T-helper 1 cell treated with Interleukin-12 subunit alpha and Interleukin-12 subunit beta and Interleukin-4 antibody, amounts not matched to agents 30 ng/mL and 1 ng/mL, for 36 hours (primary cell): ENCODE data around the gene JMJD6. TPM values are rescaled to one million over a fixed set of nuclear protein-coding genes. Genes with fewer than 3 reads are reported as not detected.
"Not testable (repeated sequence)": the region's sequence is repeated elsewhere in the genome, so short reads cannot be mapped to it uniquely, and the experiment has no call there.

ENCODE experiments used
- intact Hi-C: fragments of 100-400 bp; cut with micrococcal nuclease; formaldehyde crosslinking; loops from one replicate; pipeline ENCODE4 v1.15.1; 2024
- total RNA-seq: library from RNA; stranded (reverse); gene quantifications from 2 replicates; pipeline ENCODE4 v1.2.3, GENCODE V29; 2022

The JMJD6 gene
- total RNA-seq, 1 donor from 2014 or later = 69.6 TPM

GRCh38 chr17:76737082-76737675, 10.8 kb upstream of the JMJD6 start, which contains the start of gene SRSF2:
Gene SRSF2 (minus strand): TSS chr17:76737331. CDS start chr17:76737160, 171 bp downstream.
- intact Hi-C loops = loop anchor here (1.0 to 10.0 kb wide), 13 partner anchors 11 to 1395 kb away; partner anchors contain the start of genes JMJD6, METTL23, SEC14L1 and TMC8

DNA sequence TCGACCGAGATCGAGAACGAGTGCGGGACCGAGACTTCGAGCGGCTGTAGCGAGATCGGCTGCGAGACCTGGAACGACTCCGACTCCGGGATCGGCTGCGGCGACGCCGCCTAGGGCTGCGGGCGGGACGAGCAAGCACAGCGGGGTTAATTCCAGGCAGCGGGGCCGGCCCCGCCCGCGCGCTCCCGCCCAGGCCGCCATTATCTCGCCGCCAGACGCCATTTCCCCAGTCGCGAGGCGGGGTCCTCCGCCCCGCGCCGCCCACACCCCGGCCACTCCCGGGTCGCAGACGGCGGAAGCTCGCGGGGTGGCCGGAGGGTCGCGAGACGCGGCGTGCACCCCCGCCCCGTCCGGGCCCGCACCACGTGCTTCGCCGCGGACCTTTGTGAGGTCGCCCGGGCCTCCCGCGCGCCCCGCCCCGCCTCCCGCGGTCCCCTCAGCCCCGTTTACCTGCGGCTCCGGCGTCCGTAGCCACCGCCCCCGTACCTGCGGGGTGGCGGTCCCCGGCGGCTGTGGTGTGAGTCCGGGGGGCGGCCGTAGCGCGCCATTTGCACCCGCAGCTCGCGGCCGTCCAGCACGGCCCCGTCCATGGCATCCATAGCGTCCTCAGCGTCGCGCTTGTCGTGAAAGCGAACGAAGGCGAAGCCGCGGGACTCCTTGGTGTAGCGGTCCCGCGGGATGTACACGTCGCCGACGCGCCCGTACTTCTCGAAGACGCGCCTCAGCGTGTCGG, 10.1 kb upstream of the JMJD6 start:
- intact Hi-C loops = loop anchor here (1.0 to 10.0 kb wide), 13 partner anchors 10 to 1396 kb away; partner anchors contain the start of genes JMJD6, METTL23, SEC14L1 and TMC8

DNA sequence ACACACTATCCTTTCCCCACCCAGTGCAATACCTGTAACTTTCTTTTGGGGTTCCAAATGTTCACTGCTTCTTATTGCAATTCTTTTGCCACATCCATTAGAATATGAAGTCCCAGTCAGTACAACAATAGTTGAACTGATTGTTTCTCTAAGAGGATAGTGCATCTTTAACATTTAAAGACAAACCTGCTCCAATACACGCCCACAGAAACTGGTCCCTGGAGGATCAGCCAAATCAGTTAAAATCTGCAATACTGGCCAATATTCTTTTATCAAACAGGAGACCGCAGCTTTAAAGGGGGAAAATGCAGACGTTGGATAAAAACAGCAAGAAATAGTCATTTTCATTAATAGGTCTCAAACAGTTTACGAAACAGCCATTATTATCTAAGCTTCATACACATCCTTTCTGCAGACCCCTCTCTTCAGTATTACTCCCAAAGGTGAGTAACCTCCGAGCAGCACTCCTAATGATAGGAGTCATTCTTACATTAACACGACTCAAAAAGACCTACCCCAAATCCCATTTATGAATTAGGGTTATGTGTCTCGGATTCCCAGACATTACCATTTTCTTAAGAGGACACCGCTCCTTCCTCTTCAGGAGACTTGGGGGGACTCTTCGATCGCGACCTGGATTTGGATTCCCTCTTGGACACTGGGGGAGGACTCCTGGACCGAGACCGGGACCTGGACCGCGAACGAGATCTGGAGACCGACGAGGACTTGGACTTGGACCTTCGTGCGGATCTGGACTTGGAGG, 9.4 kb upstream of the JMJD6 start:
- intact Hi-C loops = loop anchor here (2.0 to 10.0 kb wide), 8 partner anchors 45 to 1397 kb away; partner anchors contain the start of genes TMC8, TNRC6C, UBALD2 and UNK

DNA sequence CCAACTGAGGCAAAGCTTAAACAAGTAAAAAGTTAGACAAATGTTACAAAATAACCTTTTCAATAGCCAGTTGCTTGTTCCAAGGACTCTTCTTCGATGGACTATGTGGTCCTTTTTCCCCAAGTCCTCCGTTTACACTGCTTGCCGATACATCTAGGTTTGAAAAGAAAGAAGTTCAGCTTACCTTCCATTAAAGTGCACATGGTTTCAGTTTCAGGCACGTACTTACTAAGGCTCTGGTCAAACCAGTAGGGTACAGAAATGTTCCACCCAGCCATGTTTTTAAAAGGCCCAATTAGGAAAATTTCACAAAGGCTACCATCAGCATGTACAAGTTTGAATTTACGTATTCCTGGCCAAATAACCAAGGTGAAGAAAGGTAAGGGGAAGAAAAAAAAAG, 8.6 kb upstream of the JMJD6 start:
- intact Hi-C loops = loop anchor here (5.0 to 10.0 kb wide), 5 partner anchors 470 to 1397 kb away; partner anchors contain the start of genes TMC8, TNRC6C, UBALD2 and UNK

DNA sequence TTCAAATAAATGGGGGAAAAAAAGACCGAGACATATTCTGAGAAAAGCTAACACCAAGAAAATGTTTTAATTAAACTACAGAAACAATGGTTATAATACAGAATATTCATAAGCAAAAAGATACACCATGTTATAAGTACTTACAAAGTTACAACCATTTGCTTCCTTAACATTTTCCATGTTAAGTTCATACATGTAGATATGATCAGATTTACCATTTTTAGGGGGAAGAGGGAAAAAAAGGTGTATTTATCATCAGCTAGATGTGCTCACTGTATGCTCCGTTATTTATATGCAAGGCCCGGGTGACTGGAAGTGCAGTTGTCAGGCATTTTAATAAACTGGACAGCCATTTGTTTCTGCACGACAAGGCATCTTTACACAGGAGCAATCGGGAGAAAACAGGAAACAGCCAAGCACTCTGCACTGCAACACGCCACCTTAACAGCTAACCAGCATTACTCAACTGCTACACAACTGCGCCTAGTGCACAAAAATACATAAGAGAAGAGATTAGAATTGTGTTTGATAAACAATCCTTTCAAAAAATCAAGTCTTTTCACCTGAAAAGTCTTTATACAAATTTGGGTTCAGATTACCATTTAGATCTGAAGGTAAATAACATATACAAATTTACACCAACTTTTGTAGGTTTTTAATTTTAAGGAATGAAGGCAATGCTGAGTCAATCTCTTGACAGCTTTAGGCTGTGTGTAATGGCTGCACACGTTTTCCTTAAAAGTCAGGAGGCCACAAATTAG, 7.9 kb upstream of the JMJD6 start:
- intact Hi-C loops = loop anchor here (10.0 kb wide), 2 partner anchors 469 to 1151 kb away; partner anchors contain the start of gene UBALD2

DNA sequence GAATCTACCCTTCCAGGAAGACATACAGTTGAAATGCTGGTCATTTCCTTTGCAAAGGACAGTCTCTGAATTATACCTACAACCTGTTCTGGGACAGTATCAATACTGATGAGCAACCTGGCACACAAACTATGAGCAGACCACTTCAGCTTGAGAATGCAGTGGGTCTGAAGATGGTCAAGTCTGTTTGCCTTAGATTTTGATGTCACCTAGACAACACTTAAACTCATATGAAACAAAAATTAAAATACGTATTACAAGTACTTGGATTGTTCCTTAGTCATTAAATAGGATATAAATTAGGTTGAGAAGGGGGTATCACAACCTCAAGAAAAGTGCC, 7.2 kb upstream of the JMJD6 start:
- intact Hi-C loops = loop anchor here (10.0 kb wide), 2 partner anchors 469 to 1151 kb away; partner anchors contain the start of gene UBALD2

DNA sequence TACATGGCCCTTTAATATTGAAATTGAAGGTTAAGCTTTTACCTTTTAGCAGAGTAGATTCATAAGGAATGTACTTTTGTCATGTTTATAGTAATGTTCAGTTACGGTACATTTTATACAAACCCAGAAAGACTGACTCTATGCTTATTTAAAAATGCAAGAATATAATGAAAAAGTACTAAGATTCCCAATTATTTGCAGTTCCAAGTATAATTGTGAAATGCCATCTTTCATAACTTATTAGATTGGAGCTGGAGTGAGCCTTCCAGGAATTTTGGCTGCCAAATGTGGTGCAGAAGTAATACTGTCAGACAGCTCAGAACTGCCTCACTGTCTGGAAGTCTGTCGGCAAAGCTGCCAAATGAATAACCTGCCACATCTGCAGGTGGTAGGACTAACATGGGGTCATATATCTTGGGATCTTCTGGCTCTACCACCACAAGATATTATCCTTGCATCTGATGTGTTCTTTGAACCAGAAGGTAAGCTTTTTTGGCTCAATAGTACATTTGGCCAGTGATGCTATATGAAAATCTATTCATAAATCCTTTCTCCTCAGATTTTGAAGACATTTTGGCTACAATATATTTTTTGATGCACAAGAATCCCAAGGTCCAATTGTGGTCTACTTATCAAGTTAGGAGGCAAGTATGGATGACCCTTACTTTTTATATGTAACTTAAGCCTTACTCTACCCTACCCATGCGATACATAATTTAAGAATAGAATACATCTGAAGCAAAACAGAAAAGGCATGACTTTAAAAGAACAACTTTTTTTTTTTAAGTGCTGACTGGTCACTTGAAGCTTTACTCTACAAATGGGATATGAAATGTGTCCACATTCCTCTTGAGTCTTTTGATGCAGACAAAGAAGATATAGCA, 6.6 kb upstream of the JMJD6 start:
- intact Hi-C loops = loop anchor here (10.0 kb wide), 2 partner anchors 468 to 1152 kb away; partner anchors contain the start of gene UBALD2

GRCh38 chr17:76731800-76732733, 5.7 kb upstream of the JMJD6 start:
- intact Hi-C loops = loop anchor here (10.0 kb wide), 2 partner anchors 467 to 1153 kb away; partner anchors contain the start of gene UBALD2

DNA sequence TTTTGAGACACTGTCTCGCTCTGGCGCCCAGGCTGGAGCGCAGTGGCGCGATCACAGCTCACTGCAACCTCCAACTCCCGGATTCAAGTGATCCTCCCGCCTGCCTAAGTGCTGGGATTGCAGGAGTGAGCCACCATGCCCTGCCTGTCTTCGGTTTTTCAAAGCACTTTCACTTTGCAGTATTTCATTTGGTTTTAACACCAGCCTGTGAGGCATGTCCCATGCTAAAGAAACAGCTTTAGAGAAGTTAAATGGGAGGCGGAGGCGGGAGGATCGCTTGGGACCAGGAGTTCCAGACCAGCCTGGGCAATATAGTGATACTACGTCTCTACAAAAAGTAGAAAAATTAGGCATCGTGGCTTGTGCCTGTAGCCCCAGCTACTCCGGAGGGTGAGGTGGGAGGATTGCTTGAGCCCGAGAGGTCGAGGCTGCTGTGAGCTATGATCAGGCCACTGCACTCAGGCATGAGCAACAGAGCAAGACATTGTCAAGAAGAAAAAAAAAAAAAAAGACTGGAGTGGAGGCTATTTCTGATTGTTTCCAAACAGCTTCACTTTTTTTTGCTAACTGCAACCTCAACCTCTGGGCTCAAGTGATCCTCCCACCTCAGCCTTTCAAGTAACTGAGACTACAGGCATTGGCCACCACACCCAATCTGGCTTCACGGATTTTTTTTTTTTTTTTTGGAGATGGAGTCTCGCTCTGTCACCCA, 1.5 kb upstream of the JMJD6 start:
- intact Hi-C loops = loop anchor here (1.0 to 5.0 kb wide), 6 partner anchors 17 to 951 kb away; partner anchors contain the start of genes MXRA7 and UBE2O

- intact Hi-C loops = loop anchor here (1.0 to 5.0 kb wide), 13 partner anchors 10 to 950 kb away; partner anchors contain the start of genes MXRA7, SEC14L1, SRSF2 and UBE2O
Observed at GRCh38 chr17:76726776-76727718, 641 bp upstream of the JMJD6 start, which contains the start of gene METTL23. Gene METTL23 (plus strand): TSS chr17:76726839. CDS start chr17:76729711, 2,872 bp downstream.

DNA sequence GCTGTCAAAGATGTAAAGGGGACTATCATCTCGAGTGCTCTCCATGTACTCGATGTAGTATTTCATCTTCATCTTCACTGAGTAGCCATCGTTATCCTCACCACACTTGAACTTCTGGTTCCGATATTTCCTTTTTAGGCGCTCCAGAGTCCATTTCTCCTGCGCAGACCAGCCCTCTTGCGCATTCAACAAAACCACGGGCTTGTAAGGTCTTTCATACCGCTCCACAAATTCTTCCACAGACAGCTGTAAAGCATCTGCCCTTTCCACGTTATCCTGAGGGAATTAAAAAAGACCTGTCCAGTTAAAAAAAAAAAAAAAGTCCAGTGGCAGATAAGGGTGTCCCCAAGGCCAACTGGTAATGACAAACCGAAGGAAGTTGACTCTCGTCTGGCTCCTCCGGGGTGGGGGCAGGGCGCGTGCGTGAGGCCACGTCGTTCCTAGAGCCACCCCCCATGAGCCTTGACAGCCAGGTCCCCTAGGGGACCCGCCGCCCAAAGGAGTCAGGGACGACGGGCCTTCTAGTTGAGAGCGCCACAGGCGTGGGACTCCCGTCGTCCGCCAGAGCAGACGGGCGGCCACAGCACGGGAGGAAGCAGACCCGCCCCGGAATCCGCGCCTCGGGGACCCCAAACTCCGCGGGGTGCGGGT, 701 bp downstream of the JMJD6 start:
- intact Hi-C loops = loop anchor here (1.0 to 5.0 kb wide), 12 partner anchors 9 to 948 kb away; partner anchors contain the start of genes MXRA7, SEC14L1, SRSF2 and UBE2O

- intact Hi-C loops = no loop called here
Observed at GRCh38 chr17:76723812-76724211, 2.6 kb downstream of the JMJD6 start.

DNA sequence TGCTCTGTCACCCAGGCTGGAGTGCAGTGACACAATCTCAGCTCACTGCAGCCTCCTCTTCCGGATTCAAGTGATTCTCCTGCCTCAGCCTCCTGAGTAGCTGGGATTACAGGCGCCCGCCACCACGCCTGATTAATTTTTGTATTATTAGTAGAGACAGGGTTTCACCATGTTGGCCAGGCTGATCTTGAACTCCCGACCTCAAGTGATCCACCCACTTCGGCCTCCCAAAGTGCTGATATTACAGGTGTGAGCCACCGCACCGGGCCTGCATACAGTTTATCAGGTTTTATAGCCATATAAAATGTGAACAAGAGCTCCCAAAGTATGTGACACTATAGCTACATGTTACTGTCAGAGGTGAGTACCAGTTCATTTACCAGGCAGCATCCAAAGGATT, 3.4 kb downstream of the JMJD6 start:
- intact Hi-C loops = not testable (repeated sequence)

DNA sequence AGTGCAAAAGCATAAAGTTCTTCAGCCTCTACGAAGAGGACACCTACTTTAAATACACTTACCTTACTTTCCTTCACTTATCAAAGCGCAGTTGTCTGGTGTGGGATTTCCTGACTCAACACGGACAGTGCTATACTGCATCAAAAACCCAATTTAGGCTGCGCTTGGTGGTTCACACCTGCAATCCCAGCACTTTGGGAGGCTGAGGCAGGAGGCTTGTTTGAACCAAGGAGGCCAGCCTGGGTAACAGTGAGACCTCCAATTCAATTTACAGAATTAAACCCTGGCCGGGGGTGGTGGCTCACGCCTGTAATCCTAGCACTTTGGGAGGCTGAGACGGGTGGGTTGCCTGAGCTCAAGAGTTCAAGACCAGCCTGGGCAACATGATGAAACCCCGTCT, 4.1 kb downstream of the JMJD6 start:
- intact Hi-C loops = no loop called here

GRCh38 chr17:76721463-76721862, 4.9 kb downstream of the JMJD6 start:
- intact Hi-C loops = no loop called here

DNA sequence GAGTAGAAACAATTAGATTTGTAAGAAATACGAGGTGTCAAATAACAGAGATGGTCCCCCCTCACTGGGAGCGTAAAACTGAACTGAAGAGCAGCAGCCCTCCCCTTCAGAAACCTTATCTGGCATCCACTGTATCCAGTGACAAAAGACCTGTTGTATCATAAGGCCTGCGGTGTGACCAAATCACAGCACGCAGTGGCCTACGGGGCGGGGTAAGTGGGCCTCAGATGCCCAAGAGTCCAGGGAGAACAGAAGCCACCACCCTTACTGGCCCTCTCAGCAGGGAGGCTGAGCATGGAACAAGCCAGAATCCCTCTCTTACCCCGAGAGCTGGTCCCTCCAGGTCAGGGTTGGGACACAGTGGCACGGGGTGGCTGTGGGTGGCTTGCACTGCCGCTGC, 5.5 kb downstream of the JMJD6 start:
- intact Hi-C loops = no loop called here
